ENCODE data around the gene NENF. TPM values are rescaled to one million over a fixed set of nuclear protein-coding genes. Genes with fewer than 3 reads are reported as not detected.

NENF gene
- polyA plus RNA-seq, 1 of the 3 experiments (the other 2 are of a cell fraction) = 78.7 TPM

- Histone ChIP-seq H3K9me3 (no peaks in the 10 kb centered on the region), H3K4me1 (ENCODE audit: control insufficient read depth in 1 of 2, insufficient read depth in 2 of 2, low read depth in 1 of 2, low read length in 1 of 2) (peaks cover 0 to 15% of the 10 kb centered on the region in 2 experiments; a peak in 1 of 4 replicates), H3K79me2 (ENCODE audit: insufficient read depth) (no peaks in the 10 kb centered on the region), H3K27me3 (ENCODE audit: insufficient read depth) (no peaks in the 10 kb centered on the region; the same call in 1 of the 2 replicates), H3K27ac (ENCODE audit: low read depth in 2 of 2, low read length in 1 of 2) (no peak overlapping the region), H3F3A (replicated peaks; ENCODE audit: insufficient read depth) (no peaks in the 10 kb centered on the region), H4K20me1 (ENCODE audit: insufficient read depth) (no peaks in the 10 kb centered on the region), H3K9me2 (no peaks in the 10 kb centered on the region), H3K4me2 (no peak overlapping the region), H3K4me3 (ENCODE audit: low read depth in 2 of 2, low read length in 1 of 2) (no peak overlapping the region), H2AFZ (ENCODE audit: low read depth) (no peak overlapping the region), H3K36me3 (replicated peaks in 1 of 2; ENCODE audit: control insufficient read depth in 1 of 2, insufficient read depth in 2 of 2, low read length in 1 of 2) (no peaks in the 10 kb centered on the region), H3K9ac (no peak overlapping the region)
- CTCF ChIA-PET = interaction anchor here (1.4 to 1.7 kb wide), 2 partner anchors 8 to 30 kb away, joined by 5 to 10 read pairs; no protein-coding TSS in a partner anchor
- no peak for DNase-seq
- 78% methylated on average over 9 of the region's 11 CpGs for WGBS (ENCODE audit: low lambda C conversion rate)
- POLR2A ChIA-PET = no interaction called here
- TF ChIP-seq JUND (IDR thresholded peaks at IDR 0.05) = peak; percentile 67
- no peak for TF ChIP-seq ELF1 (IDR thresholded peaks at IDR 0.05)
- TF ChIP-seq TCF12 (IDR thresholded peaks at IDR 0.05) = peak; percentile 31; the same call in 1 of the 2 replicates
- TF ChIP-seq TEAD4 (IDR thresholded peaks at IDR 0.05; ENCODE audit: borderline replicate concordance, insufficient read depth) = peak; percentile 19; the same call in 1 of the 2 replicates
- TF ChIP-seq CTCF (IDR thresholded peaks at IDR 0.05) = no peak
- TF ChIP-seq FOSL2 (IDR thresholded peaks at IDR 0.05; ENCODE audit: borderline replicate concordance, low read depth) = peak; percentile 71; the same call in 1 of the 2 replicates
Measured at GRCh38 chr1:212484701-212485570, 52.2 kb downstream of the NENF start.

- Histone ChIP-seq H3K4me3 (ENCODE audit: low read depth in 2 of 2, low read length in 1 of 2) (no peak overlapping the region), H3K4me1 (ENCODE audit: control insufficient read depth in 1 of 2, insufficient read depth in 2 of 2, low read depth in 1 of 2, low read length in 1 of 2) (peaks cover 0 to 15% of the 10 kb centered on the region in 2 experiments; a peak in 1 of 4 replicates), H3K27me3 (ENCODE audit: insufficient read depth) (no peaks in the 10 kb centered on the region; the same call in 1 of the 2 replicates), H3K36me3 (replicated peaks in 1 of 2; ENCODE audit: control insufficient read depth in 1 of 2, insufficient read depth in 2 of 2, low read length in 1 of 2) (no peaks in the 10 kb centered on the region), H3K9me2 (no peaks in the 10 kb centered on the region), H3K9me3 (no peaks in the 10 kb centered on the region), H3K4me2 (no peak overlapping the region), H3F3A (replicated peaks; ENCODE audit: insufficient read depth) (no peaks in the 10 kb centered on the region), H3K27ac (ENCODE audit: low read depth in 2 of 2, low read length in 1 of 2) (peak overlapping the region; percentile 15 to 39; a peak in 2 of 4 replicates), H3K9ac (no peak overlapping the region), H2AFZ (ENCODE audit: low read depth) (no peak overlapping the region), H3K79me2 (ENCODE audit: insufficient read depth) (no peaks in the 10 kb centered on the region), H4K20me1 (ENCODE audit: insufficient read depth) (no peaks in the 10 kb centered on the region)
- WGBS (ENCODE audit: low lambda C conversion rate) = 93% methylated on average over 4 of the region's 4 CpGs
- CTCF ChIA-PET = interaction anchor here (1.4 to 1.7 kb wide), 2 partner anchors 8 to 30 kb away, joined by 5 to 10 read pairs; no protein-coding TSS in a partner anchor
- no peak for DNase-seq
- TF ChIP-seq MXI1 (IDR thresholded peaks at IDR 0.05; ENCODE audit: low read depth, low read length) = no peak
- no peak for TF ChIP-seq TEAD4 (IDR thresholded peaks at IDR 0.05; ENCODE audit: borderline replicate concordance, insufficient read depth)
- POLR2A ChIA-PET = no interaction called here
Measured at GRCh38 chr1:212485571-212485912, 52.8 kb downstream of the NENF start.

Data from SK-N-SH (cell line).